GM10847 (cell line): Measurements from ENCODE around the gene SLC8B1.

ENCODE experiments used
- POLR2A ChIP-seq: IDR thresholded peaks from 2 replicates; pipeline ENCODE4 v1.6.1; 2011; ENCODE audit not compliant: insufficient read length; ENCODE audit errors: extremely low read depth

Gene SLC8B1

GRCh38 chr12:113274848-113275247 lies 60.1 kb downstream of the SLC8B1 start:
- no peak for TF ChIP-seq POLR2A

- TF ChIP-seq POLR2A = no peak
Observed at GRCh38 chr12:113273053-113273725, 61.7 kb downstream of the SLC8B1 start.

GRCh38 chr12:113271853-113272561 lies 62.9 kb downstream of the SLC8B1 start:
- no peak for TF ChIP-seq POLR2A

GRCh38 chr12:113271466-113271852 lies 63.5 kb downstream of the SLC8B1 start:
- no peak for TF ChIP-seq POLR2A

GRCh38 chr12:113270709-113271009 lies 64.2 kb downstream of the SLC8B1 start:
- TF ChIP-seq POLR2A = no peak

GRCh38 chr12:113269257-113269943 lies 65.5 kb downstream of the SLC8B1 start:
- TF ChIP-seq POLR2A = no peak

GRCh38 chr12:113268621-113269020 lies 66.3 kb downstream of the SLC8B1 start:
- TF ChIP-seq POLR2A = no peak

GRCh38 chr12:113268136-113268535 lies 66.8 kb downstream of the SLC8B1 start:
- no peak for TF ChIP-seq POLR2A

GRCh38 chr12:113267621-113268020 lies 67.3 kb downstream of the SLC8B1 start:
- TF ChIP-seq POLR2A = no peak

- no peak for TF ChIP-seq POLR2A
Observed at GRCh38 chr12:113266106-113266895, 68.6 kb downstream of the SLC8B1 start.

GRCh38 chr12:113263431-113263963 lies 71.4 kb downstream of the SLC8B1 start:
- no peak for TF ChIP-seq POLR2A

- no peak for TF ChIP-seq POLR2A
Observed at GRCh38 chr12:113262710-113263109, 72.2 kb downstream of the SLC8B1 start.

- no peak for TF ChIP-seq POLR2A
Observed at GRCh38 chr12:113261847-113262470, 73.0 kb downstream of the SLC8B1 start.

GRCh38 chr12:113260636-113261300 lies 74.1 kb downstream of the SLC8B1 start:
- TF ChIP-seq POLR2A = no peak
